Transverse colon (tissue), 4 donors: ENCODE measurements around the gene HS3ST5. TPM values are rescaled to one million over a fixed set of nuclear protein-coding genes. Genes with fewer than 3 reads are reported as not detected.

ENCODE experiments used
- DNase-seq: peaks from one replicate; pipeline ENCODE4 v3.0.0-alpha.2; 2019
- H3K27ac ChIP-seq, 4 donors: fragments of 200-600 bp; sonication (generic); 2 replicates each; pipeline ENCODE4 v1.5.1; 2016 to 2018; ENCODE audit warnings: inconsistent platforms in 4 of 4
- H3K27me3 ChIP-seq: fragments of 200-600 bp; sonication (generic); 2 replicates; pipeline ENCODE4 v1.5.1; 2017; ENCODE audit warnings: inconsistent platforms
- H3K36me3 ChIP-seq, 4 donors: fragments of 200-600 bp; sonication (generic); 2 replicates each; pipeline ENCODE4 v1.5.1; 2017 to 2019; ENCODE audit warnings: inconsistent platforms in 4 of 4
- H3K4me1 ChIP-seq, 4 donors: fragments of 200-600 bp; sonication (generic); 2 replicates each; pipeline ENCODE4 v1.5.1; 2017 to 2020; ENCODE audit warnings: inconsistent platforms in 4 of 4
- H3K4me3 ChIP-seq, 4 donors: fragments of 200-600 bp; sonication (generic); 1 replicate in 1 of 4; 2 replicates in 3 of 4; pipeline versions ENCODE4 v1.5.1 to v1.6.1; 2017 to 2019; ENCODE audit warnings: inconsistent platforms in 4 of 4
- H3K9me3 ChIP-seq, 2 donors: fragments of 200-600 bp; sonication (generic); 2 replicates each; pipeline ENCODE4 v1.5.1; 2017 to 2019; ENCODE audit warnings: inconsistent platforms in 2 of 2
- EP300 ChIP-seq: sonication (generic); formaldehyde crosslinking; IDR thresholded peaks from one replicate; pipeline ENCODE4 v1.6.1; 2017; ENCODE audit warnings: antibody characterized with exemption, low read depth
- POLR2A ChIP-seq: fragments of 450-650 bp; IDR thresholded peaks from one replicate; pipeline ENCODE4 v1.6.1; 2016; ENCODE audit warnings: antibody characterized with exemption, mild to moderate bottlenecking, moderate library complexity
- POLR2AphosphoS5 ChIP-seq, 3 donors: sonication (generic); formaldehyde crosslinking; IDR thresholded peaks; one replicate each; pipeline ENCODE4 v1.6.1; 2016; ENCODE audit warnings: antibody characterized with exemption in 3 of 3
- WGBS, 2 donors: methylation state at CpG; one replicate each; pipeline ENCODE4 v1.1.5; 2018; ENCODE audit warnings: low coverage in 1 of 2; 5-methylcytosine and 5-hydroxymethylcytosine counted together
- in situ Hi-C, 4 donors: fragments of 200-750 bp; cut with MboI; loops; one replicate each; pipeline versions ENCODE4 v1.15.0 to v1.15.1; 2017; ENCODE audit warnings: low sequenced_read_pairs in 3 of 4, low pct_ligation_motif_present in 1 of 4, low pct_unique_long_range_greater_than_20kb in 1 of 4
- intact Hi-C: fragments of 100-400 bp; cut with DNase I; formaldehyde crosslinking; loops from one replicate; pipeline ENCODE4 v1.15.1; 2023; ENCODE audit warnings: low total_unique reads
- total RNA-seq, 4 donors: library from RNA; depleted of rRNA; stranded (reverse); fragments of >200 nt; gene quantifications; one replicate each; pipeline ENCODE4 v1.1.0, GENCODE V29; 2016
- TF ChIP-seq, protein P1 (sequence below), 5 experiments: fragments of 200-600 bp in 3 of 5; fragments of 450-650 bp in 2 of 5; sonication (generic) in 3 of 5; IDR thresholded peaks; 1 replicate in 2 of 5; 2 replicates in 3 of 5; pipeline ENCODE4 v1.5.1; 2016 to 2017; ENCODE audit warnings: antibody characterized with exemption in 5 of 5, inconsistent platforms in 3 of 5, mild to moderate bottlenecking in 2 of 5, moderate library complexity in 1 of 5

Gene HS3ST5
- total RNA-seq, 4 donors from 2014 or later: 0.27 to 0.32 TPM; not detected in 2

- WGBS, 2 donors: 69 to 78% methylated on average over 2 of the region's 2 CpGs
- in situ Hi-C loops (no loop called here), intact Hi-C loops (loop anchor here (10.0 kb wide), 1 partner anchor 891 kb away; no protein-coding TSS in a partner anchor)
- no peaks in the 10 kb centered on the region for H3K36me3 ChIP-seq
- no peaks in the 10 kb centered on the region for H3K4me1 ChIP-seq
- TF ChIP-seq EP300: no peak
- TF ChIP-seq POLR2A: no peak
- TF ChIP-seq, protein P1, sequence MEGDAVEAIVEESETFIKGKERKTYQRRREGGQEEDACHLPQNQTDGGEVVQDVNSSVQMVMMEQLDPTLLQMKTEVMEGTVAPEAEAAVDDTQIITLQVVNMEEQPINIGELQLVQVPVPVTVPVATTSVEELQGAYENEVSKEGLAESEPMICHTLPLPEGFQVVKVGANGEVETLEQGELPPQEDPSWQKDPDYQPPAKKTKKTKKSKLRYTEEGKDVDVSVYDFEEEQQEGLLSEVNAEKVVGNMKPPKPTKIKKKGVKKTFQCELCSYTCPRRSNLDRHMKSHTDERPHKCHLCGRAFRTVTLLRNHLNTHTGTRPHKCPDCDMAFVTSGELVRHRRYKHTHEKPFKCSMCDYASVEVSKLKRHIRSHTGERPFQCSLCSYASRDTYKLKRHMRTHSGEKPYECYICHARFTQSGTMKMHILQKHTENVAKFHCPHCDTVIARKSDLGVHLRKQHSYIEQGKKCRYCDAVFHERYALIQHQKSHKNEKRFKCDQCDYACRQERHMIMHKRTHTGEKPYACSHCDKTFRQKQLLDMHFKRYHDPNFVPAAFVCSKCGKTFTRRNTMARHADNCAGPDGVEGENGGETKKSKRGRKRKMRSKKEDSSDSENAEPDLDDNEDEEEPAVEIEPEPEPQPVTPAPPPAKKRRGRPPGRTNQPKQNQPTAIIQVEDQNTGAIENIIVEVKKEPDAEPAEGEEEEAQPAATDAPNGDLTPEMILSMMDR (IDR thresholded peaks at IDR 0.05): no peak
- TF ChIP-seq POLR2AphosphoS5 (IDR thresholded peaks at IDR 0.05): no peak
- no peaks in the 10 kb centered on the region for H3K9me3 ChIP-seq
- H3K4me3 ChIP-seq: no peak overlapping the region
- no peak overlapping the region for H3K27ac ChIP-seq
- no peak for DNase-seq
- no peaks in the 10 kb centered on the region for H3K27me3 ChIP-seq
Measured at GRCh38 chr6:114055763-114056162, 287.1 kb downstream of the HS3ST5 start.

GRCh38 chr6:114055349-114055748 is 287.5 kb downstream of the HS3ST5 start:
- Histone ChIP-seq H3K4me3 (no peak overlapping the region), H3K27ac (no peak overlapping the region), H3K4me1 (no peaks in the 10 kb centered on the region), H3K36me3 (no peaks in the 10 kb centered on the region), H3K9me3 (no peaks in the 10 kb centered on the region), H3K27me3 (no peaks in the 10 kb centered on the region)
- TF ChIP-seq POLR2A: no peak
- TF ChIP-seq EP300: no peak
- TF ChIP-seq POLR2AphosphoS5 (IDR thresholded peaks at IDR 0.05): no peak
- TF ChIP-seq, protein P1 (IDR thresholded peaks at IDR 0.05): no peak
- no peak for DNase-seq
- 83 to 84% methylated on average over 2 to 3 of the region's 3 CpGs for WGBS, 2 donors
- intact Hi-C loops: loop anchor here (10.0 kb wide), 1 partner anchor 891 kb away; no protein-coding TSS in a partner anchor
- in situ Hi-C loops: no loop called here

- no peaks in the 10 kb centered on the region for H3K27me3 ChIP-seq
- 39% methylated on average over 1 of the region's 1 CpG; no CpG with 5 or more reads in 1 of the 2 donors for WGBS, 2 donors
- H3K27ac ChIP-seq: no peak overlapping the region
- no peak overlapping the region for H3K4me3 ChIP-seq
- in situ Hi-C loops (no loop called here), intact Hi-C loops (loop anchor here (10.0 kb wide), 1 partner anchor 889 kb away; no protein-coding TSS in a partner anchor)
- H3K9me3 ChIP-seq: no peaks in the 10 kb centered on the region
- DNase-seq: no peak
- no peaks in the 10 kb centered on the region for H3K36me3 ChIP-seq
- TF ChIP-seq POLR2A: no peak
- TF ChIP-seq, protein P1 (IDR thresholded peaks at IDR 0.05): no peak
- TF ChIP-seq EP300: no peak
- no peak for TF ChIP-seq POLR2AphosphoS5 (IDR thresholded peaks at IDR 0.05)
- H3K4me1 ChIP-seq: no peaks in the 10 kb centered on the region
Measured at GRCh38 chr6:114053791-114054190, 289.0 kb downstream of the HS3ST5 start.

GRCh38 chr6:114052141-114052540 is 290.7 kb downstream of the HS3ST5 start:
- DNase-seq: no peak
- in situ Hi-C loops (no loop called here), intact Hi-C loops (loop anchor here (10.0 kb wide), 1 partner anchor 887 kb away; no protein-coding TSS in a partner anchor)
- H3K27me3 ChIP-seq: no peaks in the 10 kb centered on the region
- no peaks in the 10 kb centered on the region for H3K36me3 ChIP-seq
- H3K4me1 ChIP-seq: no peaks in the 10 kb centered on the region
- H3K27ac ChIP-seq: no peak overlapping the region
- H3K9me3 ChIP-seq: no peaks in the 10 kb centered on the region
- 91 to 96% methylated on average over 3 of the region's 3 CpGs for WGBS, 2 donors
- TF ChIP-seq EP300: no peak
- no peak overlapping the region for H3K4me3 ChIP-seq

GRCh38 chr6:114051031-114051430 is 291.8 kb downstream of the HS3ST5 start:
- no peak for TF ChIP-seq EP300
- no peak for TF ChIP-seq POLR2AphosphoS5 (IDR thresholded peaks at IDR 0.05)
- no peak for TF ChIP-seq POLR2A
- TF ChIP-seq, protein P1 (IDR thresholded peaks at IDR 0.05): no peak
- 23 to 33% methylated on average over 1 of the region's 1 CpG for WGBS, 2 donors
- Histone ChIP-seq H3K27me3 (no peaks in the 10 kb centered on the region), H3K27ac (no peak overlapping the region), H3K36me3 (no peaks in the 10 kb centered on the region), H3K4me3 (no peak overlapping the region), H3K4me1 (no peaks in the 10 kb centered on the region), H3K9me3 (no peaks in the 10 kb centered on the region)
- no peak for DNase-seq
- intact Hi-C loops: loop anchor here (10.0 kb wide), 1 partner anchor 886 kb away; no protein-coding TSS in a partner anchor
- in situ Hi-C loops: no loop called here
